Endothelial cell of umbilical vein (primary cell): Measurements from ENCODE around the gene CDX1. TPM values are rescaled to one million over a fixed set of nuclear protein-coding genes. Genes with fewer than 3 reads are reported as not detected.

Experiments
- BruUV-seq: library from RNA; stranded (reverse); fragments of 400-500 nt; replicated peaks from 2 replicates; lab custom pipeline; 2021; lab: Mats Ljungman, UMichigan
- CTCF ChIA-PET: fragments of 300-600, 350-600 bp; sonication (Branson Sonifier 250); formaldehyde crosslinking; loops from one replicate; lab custom pipeline; 2021; ENCODE audit warnings: antibody characterized with exemption, inconsistent platforms; lab: Charles Lee
- POLR2A ChIA-PET: fragments of 300-600, 350-600 bp; sonication (Branson Sonifier 250); formaldehyde crosslinking; loops from one replicate; lab custom pipeline; 2021; ENCODE audit warnings: antibody characterized with exemption, inconsistent platforms; lab: Charles Lee
- DNase-seq: peaks from one replicate; pipeline ENCODE4 v3.0.0-alpha.2; 2011; ENCODE audit warnings: low read depth, low spot score
- FAIRE-seq: peaks from 2 replicates; lab custom pipeline; 2011; peaks lifted over from hg19 to GRCh38; lab: Jason Lieb, UNC
- H2AFZ ChIP-seq: 2 replicates; pipeline ENCODE4 v1.6.0; 2012; ENCODE audit warnings: low read depth, low read length, control low read depth, inconsistent platforms
- H3K27ac ChIP-seq: 2 replicates; pipeline ENCODE4 v1.5.1; 2011; ENCODE audit warnings: low read depth, mild to moderate bottlenecking, control low read depth, low read length, moderate library complexity; ENCODE audit not compliant: insufficient read depth
- H3K27me3 ChIP-seq, 2 experiments: 2 replicates each; pipeline versions ENCODE4 v1.6.0 to v1.6.1; 2011; ENCODE audit warnings: low read length in 2 of 2, mixed read lengths in 1 of 2; ENCODE audit not compliant: control insufficient read depth in 2 of 2, insufficient read depth in 2 of 2
- H3K36me3 ChIP-seq, 2 experiments: 2 replicates in 1 of 2; 3 replicates in 1 of 2; pipeline ENCODE4 v1.5.1; 2011; ENCODE audit warnings: low read length in 2 of 2, mild to moderate bottlenecking in 1 of 2, moderate library complexity in 1 of 2; ENCODE audit not compliant: control insufficient read depth in 2 of 2, insufficient read depth in 2 of 2; ENCODE audit errors: extremely low read depth in 1 of 2
- H3K4me1 ChIP-seq: 3 replicates; pipeline ENCODE4 v1.5.1; 2011; ENCODE audit warnings: mild to moderate bottlenecking, low read length; ENCODE audit not compliant: control insufficient read depth, insufficient read depth; ENCODE audit errors: extremely low read depth
- H3K4me2 ChIP-seq: 2 replicates; pipeline ENCODE4 v1.6.1; 2011; ENCODE audit warnings: low read length, control low read depth, mixed read lengths; ENCODE audit not compliant: insufficient read depth
- H3K4me3 ChIP-seq, 3 experiments: fragments of 200-600 bp in 1 of 3; sonication (generic), shearing (Covaris generic) in 1 of 3; replicated peaks in 1 of 3; 2 replicates each; pipeline ENCODE4 v1.5.1; 2011 to 2016; ENCODE audit warnings: control low read depth in 3 of 3, low read length in 3 of 3, mild to moderate bottlenecking in 2 of 3, inconsistent platforms in 1 of 3, low read depth in 1 of 3, moderate library complexity in 1 of 3; ENCODE audit not compliant: insufficient read depth in 1 of 3
- H3K79me2 ChIP-seq: 2 replicates; pipeline ENCODE4 v1.6.0; 2012; ENCODE audit warnings: low read length, inconsistent platforms; ENCODE audit not compliant: control insufficient read depth, insufficient read depth
- H3K9ac ChIP-seq: replicated peaks from 2 replicates; pipeline ENCODE3; 2011; ENCODE audit warnings: low read length, control low read depth; ENCODE audit not compliant: insufficient read depth; ENCODE audit errors: extremely low read depth
- H3K9me1 ChIP-seq: replicated peaks from 3 replicates; pipeline ENCODE4 v1.6.0; 2011; ENCODE audit warnings: mild to moderate bottlenecking, low read length; ENCODE audit not compliant: control insufficient read depth, insufficient read depth; ENCODE audit errors: extremely low read depth
- H3K9me3 ChIP-seq: replicated peaks from 2 replicates; pipeline ENCODE4 v1.5.1; 2012; ENCODE audit warnings: low read length, inconsistent platforms; ENCODE audit not compliant: control insufficient read depth, insufficient read depth
- H4K20me1 ChIP-seq: replicated peaks from 2 replicates; pipeline ENCODE3; 2011; ENCODE audit warnings: mild to moderate bottlenecking, low read length; ENCODE audit not compliant: control insufficient read depth, insufficient read depth; ENCODE audit errors: extremely low read depth
- CTCF ChIP-seq, 2 donors: IDR thresholded peaks; 1 replicate in 1 of 2; 2 replicates in 1 of 2; pipeline ENCODE4 v1.5.1; 2011; ENCODE audit warnings: low read length in 2 of 2, mild to moderate bottlenecking in 2 of 2, moderate library complexity in 2 of 2, control low read depth in 1 of 2, inconsistent platforms in 1 of 2, low read depth in 1 of 2; ENCODE audit not compliant: insufficient read depth in 1 of 2; ENCODE audit errors: extremely low read depth in 1 of 2
- EZH2 ChIP-seq: IDR thresholded peaks from 2 replicates; pipeline ENCODE4 v1.6.1; 2012; ENCODE audit warnings: borderline replicate concordance, low read depth, mild to moderate bottlenecking, moderate library complexity, low read length, inconsistent platforms; ENCODE audit not compliant: severe bottlenecking
- FOS ChIP-seq: IDR thresholded peaks from 2 replicates; pipeline ENCODE4 v1.6.1; 2011; ENCODE audit warnings: mild to moderate bottlenecking, low read length, moderate library complexity, borderline replicate concordance; ENCODE audit not compliant: insufficient read depth
- GATA2 ChIP-seq: IDR thresholded peaks from 2 replicates; pipeline ENCODE4 v1.7.0; 2011; ENCODE audit warnings: low read depth, mild to moderate bottlenecking, moderate library complexity, mixed read lengths, low read length; ENCODE audit not compliant: insufficient read length, insufficient read depth
- JUN ChIP-seq: IDR thresholded peaks from 2 replicates; pipeline ENCODE4 v1.6.1; 2011; ENCODE audit warnings: borderline replicate concordance, low read depth; ENCODE audit not compliant: insufficient read length, insufficient read depth
- MAX ChIP-seq: IDR thresholded peaks from 2 replicates; pipeline ENCODE4 v1.6.1; 2011; ENCODE audit not compliant: insufficient read depth, insufficient read length
- MYC ChIP-seq: IDR thresholded peaks from one replicate; pipeline ENCODE4 v1.6.1; 2011; ENCODE audit warnings: mild to moderate bottlenecking, low read depth, low read length
- POLR2A ChIP-seq: IDR thresholded peaks from 2 replicates; pipeline ENCODE4 v1.6.1; 2012; ENCODE audit warnings: low read depth, mild to moderate bottlenecking, control low read depth, low read length
- POLR2AphosphoS5 ChIP-seq: IDR thresholded peaks from 2 replicates; pipeline ENCODE4 v1.6.1; 2012; ENCODE audit warnings: low read depth, mild to moderate bottlenecking, control low read depth, low read length, moderate library complexity; ENCODE audit not compliant: insufficient read depth
- dilution Hi-C: fragments of 300-500 bp; cut with MboI; formaldehyde crosslinking; loops from one replicate; pipeline ENCODE4 v1.15.0; 2019; ENCODE audit warnings: low sequenced_read_pairs; ENCODE audit not compliant: extremely low pct_ligation_motif_present
- intact Hi-C: fragments of 100-400 bp; cut with micrococcal nuclease; formaldehyde crosslinking; loops from one replicate; pipeline ENCODE4 v1.10.0; 2022
- polyA plus RNA-seq, 4 experiments: library from polyadenylated mRNA; depleted of rRNA in 3 of 4; stranded (reverse) in 3 of 4; unstranded in 1 of 4; fragments of >200 nt; gene quantifications; 2 replicates each; pipeline versions ENCODE4 v1.2.1 to v1.2.3, GENCODE V29; 2011 to 2012; ENCODE audit warnings: missing spikeins in 1 of 4
- total RNA-seq: library from RNA; stranded (reverse); gene quantifications from 2 replicates; pipeline ENCODE4 v1.2.3, GENCODE V29; 2021

CDX1 gene
- total and polyA plus RNA-seq, 2 donors (not counting 3 experiments of a cell fraction or from before 2014, with no cell fraction given), result not detected

- CTCF ChIA-PET, result interaction anchor here (4.1 to 4.4 kb wide), 2 partner anchors 48 to 92 kb away, joined by 27 to 36 read pairs; no protein-coding TSS in a partner anchor
- DNase-seq (no peak), FAIRE-seq (no peak)
- Histone ChIP-seq H3K36me3 (no peaks in the 10 kb centered on the region), H4K20me1 (no peaks in the 10 kb centered on the region), H3K4me3 (no peak overlapping the region), H3K9me3 (no peaks in the 10 kb centered on the region), H3K9ac (no peak overlapping the region), H3K27me3 (no peaks in the 10 kb centered on the region), H3K9me1 (no peaks in the 10 kb centered on the region), H2AFZ (no peak overlapping the region), H3K4me2 (no peak overlapping the region), H3K4me1 (peaks cover 7% of the 10 kb centered on the region), H3K27ac (no peak overlapping the region), H3K79me2 (no peaks in the 10 kb centered on the region)
- dilution Hi-C loops, result no loop called here
- BruUV-seq, result no TSS peak
- intact Hi-C loops, result no loop called here
- POLR2A ChIA-PET, result no interaction called here
- TF ChIP-seq CTCF (IDR thresholded peaks at IDR 0.05; ENCODE audit: extremely low read depth in 1 of 2, insufficient read depth in 1 of 2, low read depth in 1 of 2, low read length in 2 of 2), result no peak
- no peak for TF ChIP-seq JUN
- no peak for TF ChIP-seq FOS
- no peak for TF ChIP-seq MYC
- TF ChIP-seq POLR2A, result no peak
- TF ChIP-seq GATA2, result no peak
- no peak for TF ChIP-seq MAX
- no peak for TF ChIP-seq POLR2AphosphoS5
- no peak for TF ChIP-seq EZH2
Measured at GRCh38 chr5:150126921-150127265, 39.7 kb upstream of the CDX1 start.
